HepG2 (cell line): Measurements from ENCODE around the gene SLC6A7. TPM values are rescaled to one million over a fixed set of nuclear protein-coding genes. Genes with fewer than 3 reads are reported as not detected.

Experiments
- ATAC-seq: fragments of 200-7000 bp; cut with Tn5 transposase; 3 replicates; pipeline ENCODE4 v1.9.1; 2020; ENCODE audit warnings: mild to moderate bottlenecking, moderate library complexity
- BruUV-seq: library from RNA; stranded (reverse); fragments of 400-500 nt; replicated peaks from 2 replicates; lab custom pipeline; 2021; lab: Mats Ljungman, UMichigan
- CTCF ChIA-PET: fragments of 300-600 bp; formaldehyde crosslinking; extraction: SDS; loops from one replicate; lab custom pipeline; 2021; ENCODE audit warnings: low total read pairs, inconsistent platforms, low intra/inter-chr PET ratio; lab: Yijun Ruan, JAX
- POLR2A ChIA-PET: fragments of 350-600 bp; sonication (Branson Sonifier 250); formaldehyde crosslinking; loops from one replicate; lab custom pipeline; 2020; ENCODE audit warnings: antibody characterized with exemption, inconsistent platforms; lab: Yijun Ruan, JAX
- DNase-seq: peaks from one replicate; pipeline ENCODE4 v3.0.0-alpha.2; 2015; ENCODE audit warnings: low spot score
- FAIRE-seq: peaks from 3 replicates; lab custom pipeline; 2011; peaks lifted over from hg19 to GRCh38; lab: Jason Lieb, UNC
- H2AFZ ChIP-seq: one replicate; pipeline ENCODE4 v1.6.1; 2011; ENCODE audit warnings: low read length, inconsistent platforms
- H3K27ac ChIP-seq: fragments of 300-600 bp; 3 replicates; pipeline ENCODE4 v1.8.0; 2011; ENCODE audit warnings: mixed run types, mild to moderate bottlenecking, mixed read lengths, low read length, inconsistent platforms; ENCODE audit not compliant: insufficient read depth; ENCODE audit errors: extremely low read length
- H3K27me3 ChIP-seq, 2 experiments: fragments of 200-600 bp in 1 of 2; 2 replicates in 1 of 2; 3 replicates in 1 of 2; pipeline versions ENCODE4 v1.6.0 to v1.8.0; 2011; ENCODE audit warnings: low read length in 2 of 2, mild to moderate bottlenecking in 2 of 2, moderate library complexity in 2 of 2, inconsistent platforms in 1 of 2; ENCODE audit not compliant: insufficient read depth in 2 of 2, control insufficient read depth in 1 of 2
- H3K36me3 ChIP-seq, 2 experiments: fragments of 200-600 bp in 1 of 2; replicated peaks in 1 of 2; 2 replicates in 1 of 2; 3 replicates in 1 of 2; pipeline versions ENCODE4 v1.5.1 to v1.8.0; 2011; ENCODE audit warnings: low read length in 2 of 2, inconsistent platforms in 1 of 2; ENCODE audit not compliant: insufficient read depth in 2 of 2, control insufficient read depth in 1 of 2
- H3K4me1 ChIP-seq: 2 replicates; pipeline ENCODE4 v1.5.1; 2012; ENCODE audit warnings: low read length, inconsistent platforms; ENCODE audit not compliant: insufficient read depth
- H3K4me2 ChIP-seq: 2 replicates; pipeline ENCODE4 v1.6.0; 2011; ENCODE audit warnings: low read depth, low read length, inconsistent platforms
- H3K4me3 ChIP-seq, 3 experiments: fragments of 200-600 bp in 1 of 3; sonication (generic), shearing (Covaris generic) in 1 of 3; replicated peaks in 1 of 3; 2 replicates each; pipeline ENCODE4 v1.5.1; 2011 to 2016; ENCODE audit warnings: low read length in 3 of 3, inconsistent platforms in 2 of 3, low read depth in 2 of 3, mild to moderate bottlenecking in 2 of 3, control low read depth in 1 of 3, mixed read lengths in 1 of 3; ENCODE audit not compliant: insufficient read depth in 1 of 3
- H3K79me2 ChIP-seq: one replicate; pipeline ENCODE4 v1.6.1; 2011; ENCODE audit warnings: low read length, inconsistent platforms; ENCODE audit not compliant: insufficient read depth
- H3K9ac ChIP-seq: 2 replicates; pipeline ENCODE4 v1.6.0; 2011; ENCODE audit warnings: mild to moderate bottlenecking, low read depth, low read length, inconsistent platforms; ENCODE audit not compliant: insufficient read depth
- H3K9me3 ChIP-seq: 2 replicates; pipeline ENCODE4 v1.5.1; 2012; ENCODE audit warnings: mild to moderate bottlenecking, low read length
- H4K20me1 ChIP-seq: 2 replicates; pipeline ENCODE4 v1.6.0; 2011; ENCODE audit warnings: inconsistent platforms, mild to moderate bottlenecking, low read length, moderate library complexity; ENCODE audit not compliant: insufficient read depth
- AGO1 ChIP-seq: fragments of 200-400 bp; formaldehyde crosslinking; IDR thresholded peaks from 2 replicates; pipeline ENCODE4 v1.6.1; 2017; ENCODE audit warnings: mild to moderate bottlenecking, low read depth, low read length, moderate library complexity; ENCODE audit not compliant: poor library complexity, severe bottlenecking
- CENPX ChIP-seq: sonication (generic); formaldehyde crosslinking; IDR thresholded peaks from 2 replicates; pipeline ENCODE4 v1.9.0; 2021; ENCODE audit warnings: mild to moderate bottlenecking, missing genetic modification reagents, moderate library complexity
- DNMT1 ChIP-seq: sonication (generic); formaldehyde crosslinking; IDR thresholded peaks from 2 replicates; pipeline ENCODE4 v1.5.1; 2020; ENCODE audit warnings: mild to moderate bottlenecking, missing genetic modification reagents
- FOXA1 ChIP-seq, 2 experiments: fragments of 450-650 bp in 1 of 2; sonication (generic) in 1 of 2; formaldehyde crosslinking in 1 of 2; IDR thresholded peaks; 2 replicates each; pipeline versions ENCODE4 v1.4.0 to v1.6.1; 2016 to 2020; ENCODE audit warnings: missing genetic modification reagents in 1 of 2
- SOX13 ChIP-seq, 3 experiments: fragments of 450-650 bp in 1 of 3; sonication (generic) in 1 of 3; formaldehyde crosslinking in 1 of 3; IDR thresholded peaks in 2 of 3; conservative IDR thresholded peaks in 1 of 3; 2 replicates each; pipeline versions ENCODE4 v1.5.0 to v1.6.1; 2016 to 2020; ENCODE audit warnings: antibody characterized with exemption in 1 of 3, mild to moderate bottlenecking in 1 of 3, missing compliant biosample characterization in 1 of 3, missing genetic modification reagents in 1 of 3, moderate library complexity in 1 of 3
- YEATS2 ChIP-seq: sonication (generic); formaldehyde crosslinking; IDR thresholded peaks from 2 replicates; pipeline ENCODE4 v1.4.0; 2020; ENCODE audit warnings: missing genetic modification reagents, borderline replicate concordance
- ZFX ChIP-seq: sonication (generic); formaldehyde crosslinking; IDR thresholded peaks from 2 replicates; pipeline ENCODE4 v1.4.0; 2020; ENCODE audit warnings: mild to moderate bottlenecking, low read depth, missing genetic modification reagents, moderate library complexity
- ZMYM4 ChIP-seq: sonication (generic); formaldehyde crosslinking; IDR thresholded peaks from 2 replicates; pipeline ENCODE4 v1.8.1; 2023; ENCODE audit warnings: mild to moderate bottlenecking, missing genetic modification reagents
- ZNF431 ChIP-seq: sonication (generic); formaldehyde crosslinking; IDR thresholded peaks from 2 replicates; pipeline ENCODE4 v1.9.0; 2022; ENCODE audit warnings: missing genetic modification reagents, low read depth, mild to moderate bottlenecking, borderline replicate concordance
- ZNF446 ChIP-seq: sonication (generic); formaldehyde crosslinking; IDR thresholded peaks from 2 replicates; pipeline ENCODE4 v1.5.0; 2020; ENCODE audit warnings: mild to moderate bottlenecking, missing genetic modification reagents
- ZNF598 ChIP-seq: sonication (generic); formaldehyde crosslinking; IDR thresholded peaks from 2 replicates; pipeline ENCODE4 v1.5.1; 2020; ENCODE audit warnings: mild to moderate bottlenecking, missing genetic modification reagents, borderline replicate concordance
- WGBS: methylation state at CpG from one replicate; pipeline ENCODE4 v1.1.6; 2017; ENCODE audit warnings: low lambda C conversion rate; 5-methylcytosine and 5-hydroxymethylcytosine counted together
- in situ Hi-C: cut with HindIII; loops from 2 replicates; pipeline ENCODE4 v1.10.0; 2017; ENCODE audit warnings: low pct_unique_long_range_greater_than_20kb; ENCODE audit not compliant: extremely low pct_ligation_motif_present
- intact Hi-C: fragments of 100-400 bp; cut with micrococcal nuclease; formaldehyde crosslinking; loops from one replicate; pipeline ENCODE4 v1.10.0; 2022; ENCODE audit not compliant: unreplicated experiment
- polyA plus RNA-seq, 8 experiments: library from polyadenylated mRNA; depleted of rRNA in 3 of 8; stranded (reverse) in 7 of 8; unstranded in 1 of 8; fragments of >200 nt; fragmentation: Illumina TruSeq in 4 of 8; extraction: Trizol in 4 of 8; gene quantifications; 2 replicates each; pipeline versions ENCODE4 v1.2.1 to v1.2.3, GENCODE V29; 2011 to 2016; ENCODE audit warnings: low read depth in 4 of 8, missing spikeins in 1 of 8, mixed read lengths in 1 of 8; ENCODE audit not compliant: insufficient read depth in 1 of 8
- total RNA-seq, 5 experiments: library from RNA; depleted of rRNA; stranded (reverse); fragments of >200 nt; fragmentation: Illumina TruSeq; extraction: Trizol; gene quantifications; 2 replicates each; pipeline ENCODE4 v1.2.3, GENCODE V29; 2016; ENCODE audit warnings: low read depth in 1 of 5
- TF ChIP-seq, protein P1 (sequence below): sonication (generic); formaldehyde crosslinking; IDR thresholded peaks from 2 replicates; pipeline ENCODE4 v1.9.0; 2022; ENCODE audit warnings: missing genetic modification reagents, mild to moderate bottlenecking, borderline replicate concordance
- TF ChIP-seq, protein P2 (sequence below): sonication (generic); formaldehyde crosslinking; IDR thresholded peaks from 2 replicates; pipeline ENCODE4 v1.5.1; 2020; ENCODE audit warnings: mild to moderate bottlenecking, missing genetic modification reagents, moderate library complexity
- TF ChIP-seq, protein P3 (sequence below): sonication (generic); formaldehyde crosslinking; IDR thresholded peaks from 2 replicates; pipeline ENCODE4 v1.4.0; 2020; ENCODE audit warnings: missing genetic modification reagents

The SLC6A7 gene
- total and polyA plus RNA-seq, 2 of the 13 experiments (the other 11 are each of a cell fraction or from before 2014, with no cell fraction given) = not detected

DNA sequence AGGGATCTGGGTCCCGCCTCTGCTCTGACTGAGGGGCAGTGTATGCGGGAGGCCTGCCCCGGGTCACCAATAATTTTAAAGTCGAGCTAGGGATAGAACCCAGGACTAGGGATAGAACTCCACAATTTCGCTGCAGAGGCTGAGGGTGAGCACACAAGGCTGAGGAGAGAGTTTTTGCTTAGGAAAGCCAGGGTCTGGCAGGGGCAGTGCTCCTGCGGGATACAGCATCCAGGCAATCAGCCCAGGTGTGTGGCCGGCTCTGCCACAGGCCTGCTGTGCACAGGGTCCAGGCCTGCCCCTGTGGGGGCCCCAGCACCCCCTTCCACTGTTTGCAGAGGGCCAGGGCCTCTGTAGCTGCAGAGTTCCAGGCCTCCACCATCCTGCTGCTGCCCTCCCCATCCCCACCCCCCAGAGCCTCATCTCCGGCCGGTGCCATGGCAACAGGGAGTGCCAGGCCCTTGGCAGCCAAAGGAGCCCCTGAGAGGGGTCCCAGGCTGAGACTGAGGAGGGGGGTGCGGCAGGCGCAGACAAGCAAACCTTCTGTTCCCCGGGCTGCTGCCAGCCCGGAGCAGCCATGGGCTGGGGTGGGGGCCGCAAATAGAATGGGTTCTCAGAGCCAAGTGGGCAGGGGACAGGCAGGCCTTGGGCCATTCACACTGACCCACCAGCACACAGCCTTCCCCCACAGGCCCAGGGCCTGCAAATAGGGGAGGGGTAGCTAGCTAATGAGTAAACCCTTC is 42.8 kb upstream of the SLC6A7 start:
- POLR2A ChIA-PET = no interaction called here
- WGBS = 36% methylated on average over 5 of the region's 14 CpGs
- Histone ChIP-seq H3K4me3 (peak overlapping the region in 1 of 3 experiments; percentile 31; a peak in 2 of 6 replicates), H3K27ac (no peak overlapping the region), H3K9ac (no peak overlapping the region), H2AFZ (no peak overlapping the region), H3K4me2 (peak overlapping the region; percentile 9), H3K27me3 (peaks cover 0 to 4% of the 10 kb centered on the region in 2 experiments; a peak in 1 of 5 replicates), H3K36me3 (no peaks in the 10 kb centered on the region), H3K4me1 (peaks cover 65% of the 10 kb centered on the region), H3K79me2 (no peaks in the 10 kb centered on the region), H3K9me3 (no peaks in the 10 kb centered on the region), H4K20me1 (no peaks in the 10 kb centered on the region)
- peak; percentile 11 for ATAC-seq
- FAIRE-seq = no peak
- CTCF ChIA-PET = no interaction called here
- DNase-seq = no peak
- intact Hi-C loops = loop anchor here (10.0 kb wide), 1 partner anchor 278 kb away; no protein-coding TSS in a partner anchor
- BruUV-seq = no TSS peak
- in situ Hi-C loops = no loop called here
- TF ChIP-seq AGO1 (peak; percentile 75), ZNF431 (CRISPR knock-in tag) (no peak), DNMT1 (CRISPR knock-in tag) (no peak), ZNF598 (CRISPR knock-in tag) (no peak), YEATS2 (no peak), SOX13 (IDR thresholded peaks at IDR 0.05) (no peak), SOX13 (CRISPR knock-in tag; conservative IDR thresholded peaks at IDR 0.05 in 1 of 2, IDR thresholded peaks at IDR 0.05 in 1 of 2) (no peak), FOXA1 (IDR thresholded peaks at IDR 0.05) (no peak), FOXA1 (CRISPR knock-in tag; IDR thresholded peaks at IDR 0.05) (peak; percentile 13; the same call in 1 of the 2 replicates), ZNF446 (CRISPR knock-in tag) (no peak), ZFX (CRISPR knock-in tag) (0 out of 2 replicates have a peak, but pooled peaks have one; percentile 19), ZMYM4 (no peak), CENPX (CRISPR knock-in tag) (no peak)
- TF ChIP-seq, protein P1, sequence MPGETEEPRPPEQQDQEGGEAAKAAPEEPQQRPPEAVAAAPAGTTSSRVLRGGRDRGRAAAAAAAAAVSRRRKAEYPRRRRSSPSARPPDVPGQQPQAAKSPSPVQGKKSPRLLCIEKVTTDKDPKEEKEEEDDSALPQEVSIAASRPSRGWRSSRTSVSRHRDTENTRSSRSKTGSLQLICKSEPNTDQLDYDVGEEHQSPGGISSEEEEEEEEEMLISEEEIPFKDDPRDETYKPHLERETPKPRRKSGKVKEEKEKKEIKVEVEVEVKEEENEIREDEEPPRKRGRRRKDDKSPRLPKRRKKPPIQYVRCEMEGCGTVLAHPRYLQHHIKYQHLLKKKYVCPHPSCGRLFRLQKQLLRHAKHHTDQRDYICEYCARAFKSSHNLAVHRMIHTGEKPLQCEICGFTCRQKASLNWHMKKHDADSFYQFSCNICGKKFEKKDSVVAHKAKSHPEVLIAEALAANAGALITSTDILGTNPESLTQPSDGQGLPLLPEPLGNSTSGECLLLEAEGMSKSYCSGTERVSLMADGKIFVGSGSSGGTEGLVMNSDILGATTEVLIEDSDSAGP (CRISPR knock-in tag) = peak; percentile 49; the same call in 1 of the 2 replicates
- TF ChIP-seq, protein P2, sequence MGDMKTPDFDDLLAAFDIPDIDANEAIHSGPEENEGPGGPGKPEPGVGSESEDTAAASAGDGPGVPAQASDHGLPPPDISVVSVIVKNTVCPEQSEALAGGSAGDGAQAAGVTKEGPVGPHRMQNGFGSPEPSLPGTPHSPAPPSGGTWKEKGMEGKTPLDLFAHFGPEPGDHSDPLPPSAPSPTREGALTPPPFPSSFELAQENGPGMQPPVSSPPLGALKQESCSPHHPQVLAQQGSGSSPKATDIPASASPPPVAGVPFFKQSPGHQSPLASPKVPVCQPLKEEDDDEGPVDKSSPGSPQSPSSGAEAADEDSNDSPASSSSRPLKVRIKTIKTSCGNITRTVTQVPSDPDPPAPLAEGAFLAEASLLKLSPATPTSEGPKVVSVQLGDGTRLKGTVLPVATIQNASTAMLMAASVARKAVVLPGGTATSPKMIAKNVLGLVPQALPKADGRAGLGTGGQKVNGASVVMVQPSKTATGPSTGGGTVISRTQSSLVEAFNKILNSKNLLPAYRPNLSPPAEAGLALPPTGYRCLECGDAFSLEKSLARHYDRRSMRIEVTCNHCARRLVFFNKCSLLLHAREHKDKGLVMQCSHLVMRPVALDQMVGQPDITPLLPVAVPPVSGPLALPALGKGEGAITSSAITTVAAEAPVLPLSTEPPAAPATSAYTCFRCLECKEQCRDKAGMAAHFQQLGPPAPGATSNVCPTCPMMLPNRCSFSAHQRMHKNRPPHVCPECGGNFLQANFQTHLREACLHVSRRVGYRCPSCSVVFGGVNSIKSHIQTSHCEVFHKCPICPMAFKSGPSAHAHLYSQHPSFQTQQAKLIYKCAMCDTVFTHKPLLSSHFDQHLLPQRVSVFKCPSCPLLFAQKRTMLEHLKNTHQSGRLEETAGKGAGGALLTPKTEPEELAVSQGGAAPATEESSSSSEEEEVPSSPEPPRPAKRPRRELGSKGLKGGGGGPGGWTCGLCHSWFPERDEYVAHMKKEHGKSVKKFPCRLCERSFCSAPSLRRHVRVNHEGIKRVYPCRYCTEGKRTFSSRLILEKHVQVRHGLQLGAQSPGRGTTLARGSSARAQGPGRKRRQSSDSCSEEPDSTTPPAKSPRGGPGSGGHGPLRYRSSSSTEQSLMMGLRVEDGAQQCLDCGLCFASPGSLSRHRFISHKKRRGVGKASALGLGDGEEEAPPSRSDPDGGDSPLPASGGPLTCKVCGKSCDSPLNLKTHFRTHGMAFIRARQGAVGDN (CRISPR knock-in tag) = peak; percentile 53
- TF ChIP-seq, protein P3, sequence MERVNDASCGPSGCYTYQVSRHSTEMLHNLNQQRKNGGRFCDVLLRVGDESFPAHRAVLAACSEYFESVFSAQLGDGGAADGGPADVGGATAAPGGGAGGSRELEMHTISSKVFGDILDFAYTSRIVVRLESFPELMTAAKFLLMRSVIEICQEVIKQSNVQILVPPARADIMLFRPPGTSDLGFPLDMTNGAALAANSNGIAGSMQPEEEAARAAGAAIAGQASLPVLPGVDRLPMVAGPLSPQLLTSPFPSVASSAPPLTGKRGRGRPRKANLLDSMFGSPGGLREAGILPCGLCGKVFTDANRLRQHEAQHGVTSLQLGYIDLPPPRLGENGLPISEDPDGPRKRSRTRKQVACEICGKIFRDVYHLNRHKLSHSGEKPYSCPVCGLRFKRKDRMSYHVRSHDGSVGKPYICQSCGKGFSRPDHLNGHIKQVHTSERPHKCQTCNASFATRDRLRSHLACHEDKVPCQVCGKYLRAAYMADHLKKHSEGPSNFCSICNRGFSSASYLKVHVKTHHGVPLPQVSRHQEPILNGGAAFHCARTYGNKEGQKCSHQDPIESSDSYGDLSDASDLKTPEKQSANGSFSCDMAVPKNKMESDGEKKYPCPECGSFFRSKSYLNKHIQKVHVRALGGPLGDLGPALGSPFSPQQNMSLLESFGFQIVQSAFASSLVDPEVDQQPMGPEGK (CRISPR knock-in tag) = peak; percentile 70
